Transverse colon (tissue), 4 donors: ENCODE data around the gene CTCF. TPM values are rescaled to one million over a fixed set of nuclear protein-coding genes. Genes with fewer than 3 reads are reported as not detected.

Source experiments
- DNase-seq: peaks from one replicate; pipeline ENCODE4 v3.0.0-alpha.2; 2019
- H3K27ac ChIP-seq, 4 donors: fragments of 200-600 bp; sonication (generic); 2 replicates each; pipeline ENCODE4 v1.5.1; 2016 to 2018; ENCODE audit warnings: inconsistent platforms in 4 of 4
- H3K27me3 ChIP-seq: fragments of 200-600 bp; sonication (generic); 2 replicates; pipeline ENCODE4 v1.5.1; 2017; ENCODE audit warnings: inconsistent platforms
- H3K36me3 ChIP-seq, 4 donors: fragments of 200-600 bp; sonication (generic); 2 replicates each; pipeline ENCODE4 v1.5.1; 2017 to 2019; ENCODE audit warnings: inconsistent platforms in 4 of 4
- H3K4me1 ChIP-seq, 4 donors: fragments of 200-600 bp; sonication (generic); 2 replicates each; pipeline ENCODE4 v1.5.1; 2017 to 2020; ENCODE audit warnings: inconsistent platforms in 4 of 4
- H3K4me3 ChIP-seq, 4 donors: fragments of 200-600 bp; sonication (generic); 1 replicate in 1 of 4; 2 replicates in 3 of 4; pipeline versions ENCODE4 v1.5.1 to v1.6.1; 2017 to 2019; ENCODE audit warnings: inconsistent platforms in 4 of 4
- H3K9me3 ChIP-seq, 2 donors: fragments of 200-600 bp; sonication (generic); 2 replicates each; pipeline ENCODE4 v1.5.1; 2017 to 2019; ENCODE audit warnings: inconsistent platforms in 2 of 2
- EP300 ChIP-seq: sonication (generic); formaldehyde crosslinking; IDR thresholded peaks from one replicate; pipeline ENCODE4 v1.6.1; 2017; ENCODE audit warnings: antibody characterized with exemption, low read depth
- POLR2A ChIP-seq: fragments of 450-650 bp; IDR thresholded peaks from one replicate; pipeline ENCODE4 v1.6.1; 2016; ENCODE audit warnings: antibody characterized with exemption, mild to moderate bottlenecking, moderate library complexity
- POLR2AphosphoS5 ChIP-seq, 3 donors: sonication (generic); formaldehyde crosslinking; IDR thresholded peaks; one replicate each; pipeline ENCODE4 v1.6.1; 2016; ENCODE audit warnings: antibody characterized with exemption in 3 of 3
- WGBS, 2 donors: methylation state at CpG; one replicate each; pipeline ENCODE4 v1.1.5; 2018; ENCODE audit warnings: low coverage in 1 of 2; 5-methylcytosine and 5-hydroxymethylcytosine counted together
- in situ Hi-C, 4 donors: fragments of 200-750 bp; cut with MboI; loops; one replicate each; pipeline versions ENCODE4 v1.15.0 to v1.15.1; 2017; ENCODE audit warnings: low sequenced_read_pairs in 3 of 4, low pct_ligation_motif_present in 1 of 4, low pct_unique_long_range_greater_than_20kb in 1 of 4
- intact Hi-C: fragments of 100-400 bp; cut with DNase I; formaldehyde crosslinking; loops from one replicate; pipeline ENCODE4 v1.15.1; 2023; ENCODE audit warnings: low total_unique reads
- total RNA-seq, 4 donors: library from RNA; depleted of rRNA; stranded (reverse); fragments of >200 nt; gene quantifications; one replicate each; pipeline ENCODE4 v1.1.0, GENCODE V29; 2016
- TF ChIP-seq, protein P1 (sequence below), 5 experiments: fragments of 200-600 bp in 3 of 5; fragments of 450-650 bp in 2 of 5; sonication (generic) in 3 of 5; IDR thresholded peaks; 1 replicate in 2 of 5; 2 replicates in 3 of 5; pipeline ENCODE4 v1.5.1; 2016 to 2017; ENCODE audit warnings: antibody characterized with exemption in 5 of 5, inconsistent platforms in 3 of 5, mild to moderate bottlenecking in 2 of 5, moderate library complexity in 1 of 5

CTCF gene
- total RNA-seq, 4 donors from 2014 or later: 40.0 to 46.8 (median 41.9) TPM

DNA sequence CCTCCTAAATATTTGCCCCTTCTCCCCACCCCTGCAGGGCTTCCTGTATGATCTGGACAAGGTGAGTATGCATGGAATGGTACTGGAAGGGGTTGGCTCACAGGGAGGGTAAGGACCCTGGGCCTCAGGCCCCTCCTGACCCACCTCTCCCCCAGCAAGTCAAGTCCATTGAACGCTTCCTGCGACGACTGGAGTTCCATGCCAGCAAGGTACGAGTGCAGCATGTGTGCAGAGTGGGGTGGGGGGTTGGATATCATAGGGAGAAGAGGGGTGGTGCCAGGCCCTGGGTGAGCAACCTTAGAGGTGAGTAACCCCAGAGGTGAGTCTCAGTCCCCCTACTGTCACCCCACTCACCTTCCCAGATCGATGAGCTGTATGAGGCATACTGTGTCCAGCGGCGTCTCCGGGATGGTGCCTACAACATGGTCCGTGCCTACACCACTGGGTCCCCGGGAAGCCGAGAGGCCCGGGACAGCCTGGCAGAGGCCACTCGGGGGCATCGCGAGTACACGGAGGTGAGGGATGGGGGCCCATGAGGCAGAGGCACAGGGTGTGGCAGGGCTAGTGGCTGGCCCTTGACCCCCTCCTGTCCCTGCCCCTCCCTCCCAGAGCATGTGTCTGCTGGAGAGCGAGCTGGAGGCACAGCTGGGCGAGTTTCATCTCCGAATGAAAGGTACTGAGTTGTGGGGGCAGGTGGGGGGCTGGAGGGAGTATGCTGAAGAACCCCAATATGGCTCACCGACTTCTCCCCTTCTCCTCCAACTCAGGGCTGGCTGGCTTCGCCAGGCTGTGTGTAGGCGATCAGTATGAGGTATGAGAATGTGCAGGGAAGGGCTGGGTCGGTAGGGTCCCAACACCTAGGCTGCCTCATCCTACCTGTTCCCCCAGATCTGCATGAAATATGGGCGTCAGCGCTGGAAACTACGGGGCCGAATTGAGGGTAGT is 22.4 kb upstream of the CTCF start:
- peaks cover 17% of the 10 kb centered on the region for H3K27me3 ChIP-seq
- H3K36me3 ChIP-seq: no peaks in the 10 kb centered on the region
- H3K27ac ChIP-seq: no peak overlapping the region
- intact Hi-C loops: no loop called here
- TF ChIP-seq POLR2AphosphoS5 (IDR thresholded peaks at IDR 0.05) (no peak), EP300 (no peak), POLR2A (no peak)
- TF ChIP-seq, protein P1, sequence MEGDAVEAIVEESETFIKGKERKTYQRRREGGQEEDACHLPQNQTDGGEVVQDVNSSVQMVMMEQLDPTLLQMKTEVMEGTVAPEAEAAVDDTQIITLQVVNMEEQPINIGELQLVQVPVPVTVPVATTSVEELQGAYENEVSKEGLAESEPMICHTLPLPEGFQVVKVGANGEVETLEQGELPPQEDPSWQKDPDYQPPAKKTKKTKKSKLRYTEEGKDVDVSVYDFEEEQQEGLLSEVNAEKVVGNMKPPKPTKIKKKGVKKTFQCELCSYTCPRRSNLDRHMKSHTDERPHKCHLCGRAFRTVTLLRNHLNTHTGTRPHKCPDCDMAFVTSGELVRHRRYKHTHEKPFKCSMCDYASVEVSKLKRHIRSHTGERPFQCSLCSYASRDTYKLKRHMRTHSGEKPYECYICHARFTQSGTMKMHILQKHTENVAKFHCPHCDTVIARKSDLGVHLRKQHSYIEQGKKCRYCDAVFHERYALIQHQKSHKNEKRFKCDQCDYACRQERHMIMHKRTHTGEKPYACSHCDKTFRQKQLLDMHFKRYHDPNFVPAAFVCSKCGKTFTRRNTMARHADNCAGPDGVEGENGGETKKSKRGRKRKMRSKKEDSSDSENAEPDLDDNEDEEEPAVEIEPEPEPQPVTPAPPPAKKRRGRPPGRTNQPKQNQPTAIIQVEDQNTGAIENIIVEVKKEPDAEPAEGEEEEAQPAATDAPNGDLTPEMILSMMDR (IDR thresholded peaks at IDR 0.05): no peak
- 82 to 90% methylated on average over 4 to 25 of the region's 27 CpGs for WGBS, 2 donors
- no peaks in the 10 kb centered on the region for H3K9me3 ChIP-seq
- no peak overlapping the region for H3K4me3 ChIP-seq
- DNase-seq: no peak
- peaks cover 12 to 30% (median 24%) of the 10 kb centered on the region in 4 donors for H3K4me1 ChIP-seq
- in situ Hi-C loops: no loop called here

- Histone ChIP-seq H3K4me3 (no peak overlapping the region), H3K9me3 (no peaks in the 10 kb centered on the region), H3K4me1 (peaks cover 12 to 30% (median 24%) of the 10 kb centered on the region in 4 donors), H3K27me3 (peaks cover 17% of the 10 kb centered on the region), H3K36me3 (no peaks in the 10 kb centered on the region), H3K27ac (no peak overlapping the region)
- in situ Hi-C loops (no loop called here), intact Hi-C loops (no loop called here)
- DNase-seq: no peak
- 100% methylated on average over 1 of the region's 1 CpG; no CpG with 5 or more reads in 1 of the 2 donors for WGBS, 2 donors
- TF ChIP-seq EP300 (no peak), POLR2A (no peak), POLR2AphosphoS5 (IDR thresholded peaks at IDR 0.05) (no peak)
- TF ChIP-seq, protein P1 (IDR thresholded peaks at IDR 0.05): no peak
Measured at GRCh38 chr16:67540756-67541155, 21.6 kb upstream of the CTCF start.

DNA sequence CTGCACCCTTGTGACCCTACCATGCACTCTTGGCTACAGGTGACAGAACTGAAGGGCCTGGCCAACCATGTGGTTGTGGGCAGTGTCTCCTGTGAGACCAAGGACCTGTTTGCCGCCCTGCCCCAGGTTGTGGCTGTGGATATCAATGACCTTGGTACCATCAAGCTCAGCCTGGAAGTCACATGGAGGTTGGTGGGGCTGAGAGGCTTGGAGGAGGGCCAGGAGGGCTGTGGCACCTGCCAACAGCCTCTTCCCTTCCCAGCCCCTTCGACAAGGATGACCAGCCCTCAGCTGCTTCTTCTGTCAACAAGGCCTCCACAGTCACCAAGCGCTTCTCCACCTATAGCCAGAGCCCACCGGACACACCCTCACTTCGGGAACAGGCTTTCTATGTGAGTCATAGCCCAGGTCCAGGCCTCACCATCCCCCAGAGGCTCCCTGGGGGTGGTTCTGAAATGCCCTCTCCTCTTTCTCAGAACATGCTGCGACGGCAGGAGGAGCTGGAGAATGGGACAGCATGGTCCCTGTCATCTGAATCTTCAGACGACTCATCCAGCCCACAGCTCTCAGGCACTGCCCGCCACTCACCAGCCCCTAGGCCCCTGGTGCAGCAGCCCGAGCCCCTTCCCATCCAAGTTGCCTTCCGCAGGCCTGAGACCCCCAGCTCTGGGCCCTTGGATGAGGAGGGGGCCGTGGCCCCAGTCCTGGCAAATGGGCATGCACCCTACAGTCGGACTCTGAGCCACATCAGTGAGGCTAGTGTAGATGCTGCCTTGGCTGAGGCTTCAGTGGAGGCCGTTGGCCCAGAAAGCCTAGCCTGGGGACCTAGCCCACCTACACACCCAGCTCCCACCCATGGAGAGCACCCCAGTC is 20.7 kb upstream of the CTCF start:
- Histone ChIP-seq H3K27me3 (peaks cover 14% of the 10 kb centered on the region), H3K27ac (no peak overlapping the region), H3K9me3 (no peaks in the 10 kb centered on the region), H3K4me1 (peaks cover 14 to 29% (median 26%) of the 10 kb centered on the region in 4 donors), H3K36me3 (no peaks in the 10 kb centered on the region), H3K4me3 (no peak overlapping the region)
- TF ChIP-seq EP300 (no peak), POLR2AphosphoS5 (IDR thresholded peaks at IDR 0.05) (no peak), POLR2A (no peak)
- TF ChIP-seq, protein P1 (IDR thresholded peaks at IDR 0.05): no peak
- 88% methylated on average over 14 of the region's 14 CpGs; no CpG with 5 or more reads in 1 of the 2 donors for WGBS, 2 donors
- DNase-seq: peak; percentile 5
- in situ Hi-C loops (no loop called here), intact Hi-C loops (no loop called here)

GRCh38 chr16:67542464-67542863 is 19.9 kb upstream of the CTCF start:
- peak; percentile 55 for DNase-seq

More at GRCh38 chr16:67542464-67542863, 19.9 kb upstream of the CTCF start:
- Histone ChIP-seq H3K27me3 (peaks cover 5% of the 10 kb centered on the region), H3K9me3 (no peaks in the 10 kb centered on the region), H3K27ac (no peak overlapping the region), H3K4me1 (peaks cover 18 to 29% (median 27%) of the 10 kb centered on the region in 4 donors), H3K36me3 (no peaks in the 10 kb centered on the region), H3K4me3 (no peak overlapping the region)
- in situ Hi-C loops: no loop called here
- intact Hi-C loops: no loop called here
- TF ChIP-seq POLR2AphosphoS5 (IDR thresholded peaks at IDR 0.05) (no peak), EP300 (no peak), POLR2A (no peak)
- TF ChIP-seq, protein P1 (IDR thresholded peaks at IDR 0.05): no peak
